ENCODE measurements around the gene CPTP. TPM values are rescaled to one million over a fixed set of nuclear protein-coding genes. Genes with fewer than 3 reads are reported as not detected.

CPTP gene
- 10 to 100 TPM in 3 of 6 donors, 1 to 10 TPM in 3; 7.9 to 16.9 (median 10.7) TPM for polyA plus RNA-seq (ENCODE audit: low read depth in 6 of 6)

DNA sequence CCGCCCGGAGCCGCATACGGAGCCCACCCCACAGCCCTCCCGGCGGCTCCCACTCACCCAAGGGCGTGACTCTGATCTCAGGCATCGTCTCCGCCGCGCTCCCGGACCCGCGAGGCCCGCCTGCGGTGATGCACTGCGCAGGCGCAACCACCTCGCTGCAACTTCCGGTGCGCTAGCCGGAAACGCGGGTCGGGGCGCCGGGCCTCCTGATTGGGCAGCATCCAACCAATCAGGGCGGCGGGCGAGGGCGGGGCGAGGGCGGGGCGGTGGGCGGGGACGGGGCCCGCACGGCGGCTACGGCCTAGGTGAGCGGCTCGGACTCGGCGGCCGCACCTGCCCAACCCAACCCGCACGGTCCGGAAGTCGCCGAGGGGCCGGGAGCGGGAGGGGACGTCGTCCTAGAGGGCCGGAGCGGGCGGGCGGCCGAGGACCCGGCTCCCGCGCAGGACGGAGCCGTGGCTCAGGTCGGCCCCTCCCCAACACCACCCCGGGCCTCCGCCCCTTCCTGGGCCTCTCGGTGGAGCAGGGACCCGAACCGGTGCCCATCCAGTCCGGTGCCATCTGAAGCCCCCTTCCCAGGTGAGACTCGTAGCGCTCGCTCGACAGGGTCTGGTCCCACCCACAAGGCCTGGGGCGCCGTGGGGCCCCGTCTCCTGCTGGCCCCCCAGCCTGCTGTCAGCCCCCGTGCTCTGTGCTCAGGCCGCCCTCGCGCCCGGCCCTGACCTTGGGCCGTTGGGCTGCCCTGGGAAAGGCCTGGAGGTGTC, at the start of gene CPTP, which contains the start of gene INTS11:
CPTP (plus strand) TSS at position 279 of the 764 bp plus-strand sequence. CDS start 2,109 bp downstream, outside the sequence.
INTS11 (minus strand) TSS at position 137 of the 764 bp plus-strand sequence; CDS start at position 85, 52 bp downstream.
- DNase-seq (peak; percentile 94), ATAC-seq (ENCODE audit: low read depth in 2 of 2) (peak; percentile 87 to 91)
- peaks cover 19 to 41% (median 26%) of the 10 kb centered on the region in 3 donors for H3K4me1 Mint-ChIP-seq
- H3K27ac Mint-ChIP-seq, result peak within 1 kb of the TSS in 5 of 6 donors; percentile 2 to 98 (median 81)
- H3K36me3 Mint-ChIP-seq, result no peaks in the 10 kb centered on the region
- H3K27me3 Mint-ChIP-seq, result no peaks in the 10 kb centered on the region
- peak within 1 kb of the TSS; percentile 85 to 96 (median 90) for H3K4me3 Mint-ChIP-seq
- no peaks in the 10 kb centered on the region for H3K9me3 Mint-ChIP-seq

DNA sequence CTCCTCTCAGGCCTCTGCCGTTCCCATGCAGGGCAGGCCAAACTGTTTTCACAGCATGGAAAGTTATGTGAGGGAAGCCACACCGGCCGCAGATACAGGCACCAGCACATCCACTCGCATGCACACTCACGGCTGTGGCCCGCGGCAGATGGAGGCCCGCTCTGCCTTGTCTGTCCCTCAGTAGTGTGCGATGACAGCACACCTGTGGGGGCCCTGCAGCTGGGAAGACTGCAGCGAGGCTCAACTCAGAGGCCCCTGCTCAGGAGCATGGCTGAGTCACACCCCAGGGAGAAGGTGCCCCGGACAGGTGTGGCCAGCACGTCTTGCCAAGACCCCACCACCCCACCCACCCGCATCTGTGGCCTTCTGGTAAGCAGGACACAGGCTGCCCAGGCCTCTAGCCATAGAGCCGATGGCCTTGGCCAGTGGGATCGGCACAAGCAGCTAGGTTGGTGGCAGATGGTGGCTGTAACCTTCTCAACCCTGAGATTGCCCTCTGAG, 49.6 kb upstream of the CPTP start:
- DNase-seq (no peak), ATAC-seq (ENCODE audit: low read depth in 2 of 2) (no peak)
- H3K27ac Mint-ChIP-seq, result peak overlapping the region in 3 of 6 donors; percentile 82 to 88 (median 84)
- no peaks in the 10 kb centered on the region for H3K27me3 Mint-ChIP-seq
- H3K4me3 Mint-ChIP-seq, result peak overlapping the region; percentile 57 to 87 (median 78)
- H3K9me3 Mint-ChIP-seq, result no peaks in the 10 kb centered on the region
- H3K36me3 Mint-ChIP-seq, result no peaks in the 10 kb centered on the region
- peaks cover 29 to 31% (median 31%) of the 10 kb centered on the region in 3 donors for H3K4me1 Mint-ChIP-seq

DNA sequence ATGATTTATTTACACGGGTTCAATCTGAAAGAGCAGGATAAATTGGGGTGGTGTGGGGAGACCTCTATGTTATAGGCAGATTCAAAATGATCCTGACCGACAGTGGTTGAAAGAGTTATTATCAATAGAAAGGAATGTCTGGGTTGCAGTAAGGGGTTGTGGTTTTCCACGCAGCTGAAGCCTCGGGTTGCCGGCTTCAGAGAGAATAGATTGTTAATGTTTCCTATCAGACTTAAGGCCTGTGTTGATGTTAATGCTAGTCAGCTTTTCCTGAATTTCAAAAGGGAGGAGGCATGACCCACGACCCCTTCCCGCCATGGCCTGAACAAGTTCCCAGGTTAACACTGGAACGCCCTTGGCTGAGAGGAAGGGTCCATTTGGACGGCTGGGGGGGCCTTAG, 48.8 kb upstream of the CPTP start:
- ATAC-seq (ENCODE audit: low read depth in 2 of 2), result no peak
- DNase-seq, result no peak
- Mint-ChIP-seq H3K4me1 (peaks cover 20 to 23% (median 22%) of the 10 kb centered on the region in 3 donors), H3K9me3 (no peaks in the 10 kb centered on the region), H3K27me3 (no peaks in the 10 kb centered on the region), H3K27ac (peak overlapping the region in 1 of 6 donors; percentile 90), H3K36me3 (no peaks in the 10 kb centered on the region), H3K4me3 (peak overlapping the region in 7 of 8 donors; percentile 4 to 86 (median 65))

DNA sequence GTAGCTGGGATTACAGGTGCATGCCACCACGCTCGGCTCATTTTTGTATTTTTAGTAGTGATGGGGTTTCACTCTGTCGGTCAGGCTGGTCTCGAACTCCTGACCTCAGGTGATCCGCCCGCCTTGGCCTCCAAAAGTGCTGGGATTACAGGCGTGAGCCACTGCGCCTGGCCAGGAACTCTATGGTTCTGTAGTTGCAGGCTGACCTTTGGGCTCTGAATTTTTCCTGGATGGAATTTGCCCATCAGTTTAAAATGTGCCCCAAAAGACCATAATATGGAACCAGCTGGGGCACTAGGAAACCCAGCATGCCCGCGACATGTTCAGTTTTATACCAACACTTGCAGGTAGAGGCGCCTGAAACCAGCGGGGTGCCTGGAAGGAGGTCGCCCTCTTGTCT, 46.0 kb upstream of the CPTP start:
- Mint-ChIP-seq H3K27ac (no peak overlapping the region), H3K9me3 (no peaks in the 10 kb centered on the region), H3K4me3 (no peak overlapping the region), H3K36me3 (no peaks in the 10 kb centered on the region), H3K4me1 (peaks cover 5 to 6% (median 5%) of the 10 kb centered on the region in 3 donors), H3K27me3 (peaks cover 0 to 6% (median 0%) of the 10 kb centered on the region in 3 donors)
- no peak for ATAC-seq (ENCODE audit: low read depth in 2 of 2)
- DNase-seq, result no peak

DNA sequence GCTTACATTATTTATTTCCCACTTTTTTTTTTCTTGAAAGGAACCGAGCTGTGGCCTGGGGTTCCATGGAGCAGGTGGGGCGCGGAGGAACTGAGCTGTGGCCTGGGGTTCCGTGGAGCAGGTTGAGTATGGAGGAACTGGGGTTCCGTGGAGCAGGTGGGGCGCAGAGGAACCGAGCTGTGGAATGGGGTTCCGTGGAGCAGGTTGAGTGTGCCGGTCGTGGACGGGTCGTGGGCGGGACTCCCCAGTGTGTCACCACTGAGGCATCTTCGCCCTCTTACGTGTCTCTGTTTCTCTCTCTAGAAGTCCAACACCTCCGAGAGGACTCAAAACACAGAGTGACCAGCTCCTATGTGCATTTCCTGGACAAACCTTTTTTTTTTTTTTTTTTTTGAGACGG, 45.6 kb upstream of the CPTP start:
- H3K9me3 Mint-ChIP-seq, result no peaks in the 10 kb centered on the region
- peaks cover 0 to 6% (median 0%) of the 10 kb centered on the region in 3 donors for H3K27me3 Mint-ChIP-seq
- DNase-seq (no peak), ATAC-seq (ENCODE audit: low read depth in 2 of 2) (no peak)
- H3K4me1 Mint-ChIP-seq, result peaks cover 5 to 10% (median 7%) of the 10 kb centered on the region in 3 donors
- no peak overlapping the region for H3K27ac Mint-ChIP-seq
- no peaks in the 10 kb centered on the region for H3K36me3 Mint-ChIP-seq
- no peak overlapping the region for H3K4me3 Mint-ChIP-seq

DNA sequence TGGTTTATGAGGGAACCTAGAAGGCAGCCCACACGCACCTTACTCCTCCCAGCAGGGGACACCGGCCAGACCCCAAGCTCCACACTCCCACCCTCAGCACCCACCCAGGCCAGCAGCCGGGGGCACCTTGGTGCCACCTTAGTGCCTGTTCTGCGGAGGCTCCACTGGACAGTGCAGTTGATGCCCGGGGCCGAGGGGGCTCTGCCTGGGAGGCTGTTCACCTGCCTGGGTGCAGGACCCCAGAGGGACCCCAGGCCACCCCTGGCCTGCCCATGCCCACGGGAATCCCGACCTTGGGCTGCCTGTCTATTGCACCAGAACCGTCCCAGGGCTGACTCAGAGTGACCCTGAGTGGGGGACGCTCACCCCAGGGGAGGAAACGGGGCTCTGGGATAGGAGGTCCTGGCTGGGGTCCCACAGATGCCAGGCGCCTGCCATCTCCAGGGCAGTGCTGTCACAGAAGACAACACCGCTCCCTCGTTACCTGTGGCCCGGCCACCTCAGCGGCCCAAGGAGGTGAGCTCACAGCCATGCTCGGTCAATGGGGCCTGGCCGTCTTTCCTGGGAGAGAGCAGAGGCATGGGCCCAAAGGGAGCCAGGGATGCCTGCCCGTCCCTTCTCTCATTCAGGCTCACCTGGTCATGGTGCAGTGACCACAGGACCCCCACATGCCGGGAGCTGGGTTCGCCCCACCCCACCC, 43.7 kb upstream of the CPTP start:
- DNase-seq, result no peak
- Mint-ChIP-seq H3K36me3 (no peaks in the 10 kb centered on the region), H3K27ac (no peak overlapping the region), H3K27me3 (peaks cover 0 to 6% (median 0%) of the 10 kb centered on the region in 3 donors), H3K9me3 (no peaks in the 10 kb centered on the region), H3K4me3 (no peak overlapping the region), H3K4me1 (peaks cover 0 to 6% (median 5%) of the 10 kb centered on the region in 3 donors)
- no peak for ATAC-seq (ENCODE audit: low read depth in 2 of 2)

DNA sequence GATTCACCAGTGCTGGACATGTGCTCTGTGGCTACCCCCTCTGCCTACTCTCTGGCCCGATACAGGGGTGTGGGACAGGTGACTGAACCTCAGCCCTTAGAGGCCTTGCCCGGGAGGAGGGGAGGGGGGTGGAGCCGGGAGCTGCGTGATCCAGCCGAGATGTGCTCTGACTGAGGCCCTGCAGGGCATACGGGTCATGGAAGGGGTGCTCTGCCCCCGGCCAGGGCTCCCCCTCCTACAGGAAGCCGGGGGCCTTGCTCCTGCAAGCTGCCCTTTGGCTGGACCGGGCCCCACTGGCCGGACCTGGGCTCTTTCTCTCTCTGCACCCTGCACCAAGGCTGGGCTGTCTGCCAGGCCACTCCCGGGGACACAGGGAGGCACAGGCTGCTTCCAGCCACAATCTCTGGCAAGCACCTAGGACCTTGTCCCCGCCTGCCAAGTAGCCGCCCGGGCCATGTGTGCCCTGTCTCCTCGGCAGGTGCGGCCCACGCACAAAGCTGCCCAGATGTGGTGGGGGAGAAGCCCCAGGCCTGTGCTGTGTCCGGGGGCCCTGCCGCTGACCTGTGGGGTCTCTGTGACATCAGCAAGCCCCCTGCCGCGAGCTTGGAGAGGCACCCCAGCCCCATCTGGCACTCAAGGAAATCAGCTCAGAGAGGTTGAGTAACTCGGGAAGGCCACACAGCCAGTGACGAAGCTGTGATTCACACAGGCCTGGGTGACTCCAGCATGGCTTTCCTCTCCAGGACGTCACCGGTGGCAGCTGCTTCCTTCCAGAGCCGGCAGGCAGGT, 42.9 kb upstream of the CPTP start:
- no peak for DNase-seq
- no peak overlapping the region for H3K27ac Mint-ChIP-seq
- H3K4me3 Mint-ChIP-seq, result no peak overlapping the region
- H3K27me3 Mint-ChIP-seq, result peaks cover 0 to 6% (median 0%) of the 10 kb centered on the region in 3 donors
- no peak for ATAC-seq (ENCODE audit: low read depth in 2 of 2)
- H3K36me3 Mint-ChIP-seq, result no peaks in the 10 kb centered on the region
- H3K9me3 Mint-ChIP-seq, result no peaks in the 10 kb centered on the region
- peaks cover 0 to 6% (median 4%) of the 10 kb centered on the region in 3 donors for H3K4me1 Mint-ChIP-seq

DNA sequence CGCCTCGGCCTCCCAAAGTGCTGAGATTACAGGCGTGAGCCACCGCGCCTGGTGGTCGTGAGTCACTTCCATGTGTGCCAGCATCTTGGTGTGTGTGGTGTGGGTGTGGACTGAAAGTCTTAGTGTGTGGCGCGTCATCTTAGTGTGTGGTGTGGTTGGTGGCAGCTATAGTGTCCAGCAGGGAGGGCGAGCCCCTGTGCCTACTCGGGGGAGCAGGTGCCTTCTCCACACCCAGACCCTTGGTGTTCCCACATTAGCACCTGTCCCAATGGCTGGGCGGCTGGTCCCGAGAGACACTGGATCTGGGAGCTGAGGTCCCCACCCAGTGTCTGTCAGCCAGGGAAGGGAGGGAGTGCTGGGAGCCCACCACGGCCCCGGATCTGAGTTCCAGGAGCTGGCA, 41.6 kb upstream of the CPTP start:
- Mint-ChIP-seq H3K27ac (peak overlapping the region in 1 of 6 donors; percentile 12), H3K4me3 (no peak overlapping the region), H3K4me1 (peaks cover 0 to 6% (median 4%) of the 10 kb centered on the region in 3 donors), H3K36me3 (no peaks in the 10 kb centered on the region), H3K27me3 (peaks cover 0 to 6% (median 0%) of the 10 kb centered on the region in 3 donors), H3K9me3 (no peaks in the 10 kb centered on the region)
- DNase-seq (no peak), ATAC-seq (ENCODE audit: low read depth in 2 of 2) (no peak)

DNA sequence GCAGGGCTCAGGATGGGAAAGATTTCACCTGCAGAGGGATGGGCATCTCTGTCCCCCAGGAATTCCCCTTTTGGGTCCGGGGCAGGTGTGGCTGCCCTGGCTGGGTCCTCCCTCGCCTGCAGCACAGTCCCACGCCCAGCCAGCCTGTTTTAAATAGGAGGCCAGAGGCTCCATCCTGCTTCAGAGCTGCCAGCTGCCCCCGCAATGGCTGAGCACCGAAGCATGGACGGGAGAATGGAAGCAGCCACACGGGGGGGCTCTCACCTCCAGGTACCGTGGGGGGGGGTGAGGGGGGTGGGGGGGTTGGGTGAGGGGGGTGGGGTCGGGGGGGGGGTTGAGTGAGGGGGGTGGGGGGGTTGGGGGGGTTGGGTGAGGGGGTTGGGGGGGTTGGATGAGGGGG, 40.8 kb upstream of the CPTP start:
- ATAC-seq (ENCODE audit: low read depth in 2 of 2) (peak in 1 of 2 donors; percentile 49), DNase-seq (no peak)
- peaks cover 0 to 6% (median 0%) of the 10 kb centered on the region in 3 donors for H3K27me3 Mint-ChIP-seq
- peak overlapping the region in 1 of 8 donors; percentile 47 for H3K4me3 Mint-ChIP-seq
- no peaks in the 10 kb centered on the region for H3K9me3 Mint-ChIP-seq
- H3K36me3 Mint-ChIP-seq, result no peaks in the 10 kb centered on the region
- H3K4me1 Mint-ChIP-seq, result peaks cover 0 to 6% (median 4%) of the 10 kb centered on the region in 3 donors
- H3K27ac Mint-ChIP-seq, result no peak overlapping the region

DNA sequence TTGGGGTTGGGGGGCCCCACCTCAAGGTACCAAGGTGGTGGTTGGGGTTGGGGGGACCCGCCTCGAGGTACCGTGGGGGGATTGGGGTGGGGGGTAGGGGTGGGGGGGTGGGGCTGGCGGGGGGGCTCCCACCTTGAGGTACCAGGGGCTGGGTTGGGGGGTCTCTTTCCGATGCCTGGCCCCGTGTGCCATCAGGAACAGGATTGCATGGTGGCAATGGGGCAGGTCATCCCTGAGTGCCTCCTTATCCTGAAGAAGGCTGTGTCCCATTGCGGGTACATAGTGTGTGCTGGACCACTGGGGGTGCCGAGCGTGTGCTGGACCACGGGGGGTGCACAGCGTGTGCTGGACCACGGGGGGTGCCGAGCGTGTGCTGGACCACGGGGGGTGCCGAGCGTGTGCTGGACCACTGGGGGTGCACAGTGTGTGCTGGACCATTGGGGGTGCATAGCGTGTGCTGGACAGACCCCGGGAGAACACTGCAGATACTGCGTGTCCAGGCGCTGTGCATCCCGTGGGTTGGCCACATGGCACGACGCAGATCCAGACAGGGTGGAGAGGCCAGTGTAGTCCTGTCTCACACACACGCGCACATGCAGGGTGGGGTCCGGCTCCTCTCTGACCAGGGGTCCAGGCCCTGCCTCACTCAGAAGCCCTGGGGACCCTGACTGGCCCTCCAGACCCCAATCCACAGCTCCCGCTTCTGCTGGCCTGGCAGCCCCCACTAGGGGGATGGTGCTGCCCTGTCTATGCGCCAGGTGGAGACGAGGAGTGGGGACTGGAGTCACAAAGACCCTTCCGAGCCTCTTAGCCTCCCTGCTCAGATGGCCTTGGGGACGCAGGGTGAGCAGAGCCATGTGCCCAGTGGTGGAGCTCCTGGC, 40.1 kb upstream of the CPTP start:
- Mint-ChIP-seq H3K27ac (no peak overlapping the region), H3K9me3 (no peaks in the 10 kb centered on the region), H3K36me3 (no peaks in the 10 kb centered on the region), H3K4me3 (no peak overlapping the region), H3K27me3 (peaks cover 0 to 6% (median 0%) of the 10 kb centered on the region in 3 donors), H3K4me1 (peaks cover 0 to 6% (median 4%) of the 10 kb centered on the region in 3 donors)
- DNase-seq (no peak), ATAC-seq (ENCODE audit: low read depth in 2 of 2) (no peak)

DNA sequence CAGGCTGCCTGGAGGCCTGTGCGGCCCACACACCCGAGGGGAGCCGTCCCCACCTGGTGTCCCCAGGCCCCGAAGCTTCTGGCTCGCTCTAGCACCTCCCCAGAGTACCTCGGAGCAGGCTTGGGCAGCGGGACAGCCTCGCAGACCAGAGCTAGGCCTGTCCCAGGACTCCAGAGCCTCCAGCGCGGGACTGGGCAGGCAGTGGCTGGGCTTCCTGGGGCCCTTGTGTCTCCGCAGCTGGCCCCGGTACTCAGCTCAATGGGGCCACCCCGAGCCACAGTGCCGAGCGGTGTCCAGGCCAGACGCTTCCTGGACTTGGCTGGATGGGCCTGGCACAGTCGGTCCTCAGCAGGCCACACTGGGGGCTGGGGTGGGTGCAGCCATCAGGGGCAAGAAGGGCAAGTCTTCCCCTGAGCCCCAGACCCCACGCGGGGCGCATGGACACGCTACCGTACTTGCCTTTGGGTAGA, 39.5 kb upstream of the CPTP start:
- H3K9me3 Mint-ChIP-seq, result no peaks in the 10 kb centered on the region
- no peak for DNase-seq
- peaks cover 0 to 6% (median 0%) of the 10 kb centered on the region in 3 donors for H3K27me3 Mint-ChIP-seq
- no peaks in the 10 kb centered on the region for H3K36me3 Mint-ChIP-seq
- peaks cover 2 to 9% (median 5%) of the 10 kb centered on the region in 3 donors for H3K4me1 Mint-ChIP-seq
- H3K27ac Mint-ChIP-seq, result no peak overlapping the region
- no peak overlapping the region for H3K4me3 Mint-ChIP-seq
- ATAC-seq (ENCODE audit: low read depth in 2 of 2), result no peak
